GM12878 (cell line): ENCODE results near the gene CNN3. TPM values are rescaled to one million over a fixed set of nuclear protein-coding genes. Genes with fewer than 3 reads are reported as not detected.

Source experiments
- ATAC-seq: fragments of 200-7000 bp; cut with Tn5 transposase; 3 replicates; pipeline ENCODE4 v1.9.1; 2020; ENCODE audit warnings: mild to moderate bottlenecking, moderate library complexity
- BruUV-seq: library from RNA; stranded (reverse); fragments of 400-500 nt; replicated peaks from 2 replicates; lab custom pipeline; 2021; lab: Mats Ljungman, UMichigan
- CTCF ChIA-PET: fragments of 300-600 bp; sonication (Branson Sonifier 250); formaldehyde crosslinking; extraction: SDS; loops from one replicate; lab custom pipeline; 2021; ENCODE audit warnings: inconsistent platforms; lab: Yijun Ruan, JAX
- POLR2A ChIA-PET: fragments of 350-600 bp; formaldehyde crosslinking; extraction: SDS; loops from one replicate; lab custom pipeline; 2021; ENCODE audit warnings: inconsistent platforms; lab: Charles Lee
- RAD21 ChIA-PET: fragments of 300-600 bp; sonication (Branson Sonifier 250); formaldehyde crosslinking; loops from one replicate; lab custom pipeline; 2023; ENCODE audit warnings: antibody characterized with exemption; ENCODE audit not compliant: unreplicated experiment; lab: Charles Lee
- SMC1A ChIA-PET: fragments of 300-600 bp; sonication (Branson Sonifier 250); formaldehyde crosslinking; loops from one replicate; lab custom pipeline; 2023; ENCODE audit not compliant: unreplicated experiment, uncharacterized antibody; lab: Charles Lee
- DNase-seq: peaks from one replicate; pipeline ENCODE4 v3.0.0-alpha.2; 2011; ENCODE audit warnings: low read depth, low spot score
- FAIRE-seq: peaks from 3 replicates; lab custom pipeline; 2011; peaks lifted over from hg19 to GRCh38; lab: Jason Lieb, UNC
- H2AFZ ChIP-seq: 2 replicates; pipeline ENCODE4 v1.6.0; 2011; ENCODE audit warnings: low read depth, low read length, control low read depth; ENCODE audit not compliant: control insufficient read depth
- H3K27ac ChIP-seq: 2 replicates; pipeline ENCODE4 v1.5.1; 2011; ENCODE audit warnings: control low read depth; ENCODE audit not compliant: control insufficient read depth, insufficient read depth
- H3K27me3 ChIP-seq, 2 experiments: replicated peaks in 1 of 2; 2 replicates each; pipeline versions ENCODE4 v1.6.0 to v1.6.1; 2011; ENCODE audit warnings: low read length in 1 of 2; ENCODE audit not compliant: control insufficient read depth in 2 of 2, insufficient read depth in 2 of 2
- H3K36me3 ChIP-seq, 2 experiments: 2 replicates each; pipeline ENCODE4 v1.5.1; 2011; ENCODE audit warnings: low read length in 1 of 2; ENCODE audit not compliant: control insufficient read depth in 2 of 2, insufficient read depth in 2 of 2
- H3K4me1 ChIP-seq: 2 replicates; pipeline ENCODE4 v1.6.1; 2011; ENCODE audit warnings: mild to moderate bottlenecking, low read length, moderate library complexity, mixed read lengths; ENCODE audit not compliant: control insufficient read depth, insufficient read depth
- H3K4me2 ChIP-seq: 2 replicates; pipeline ENCODE4 v1.6.0; 2011; ENCODE audit warnings: control low read depth; ENCODE audit not compliant: control insufficient read depth, insufficient read depth
- H3K4me3 ChIP-seq: fragments of 200-600 bp; sonication (generic); 2 replicates; pipeline ENCODE4 v1.5.1; 2016
- H3K79me2 ChIP-seq: 2 replicates; pipeline ENCODE4 v1.6.0; 2011; ENCODE audit warnings: low read length; ENCODE audit not compliant: control insufficient read depth, insufficient read depth
- H3K9ac ChIP-seq: 2 replicates; pipeline ENCODE4 v1.8.0; 2011; ENCODE audit warnings: low read length, control low read depth, mixed read lengths; ENCODE audit not compliant: control insufficient read depth, insufficient read depth
- H3K9me3 ChIP-seq: replicated peaks from 3 replicates; pipeline ENCODE4 v1.5.1; 2011; ENCODE audit warnings: mild to moderate bottlenecking, low read length; ENCODE audit not compliant: control insufficient read depth, insufficient read depth
- H4K20me1 ChIP-seq: 2 replicates; pipeline ENCODE4 v1.6.0; 2011; ENCODE audit not compliant: control insufficient read depth, insufficient read depth
- ATF7 ChIP-seq: fragments of 450-650 bp; IDR thresholded peaks from 2 replicates; pipeline ENCODE4 v1.6.1; 2016; ENCODE audit warnings: low read depth, mild to moderate bottlenecking
- BACH1 ChIP-seq: fragments of 450-650 bp; IDR thresholded peaks from 2 replicates; pipeline ENCODE4 v1.6.1; 2017; ENCODE audit warnings: mild to moderate bottlenecking, borderline replicate concordance
- BRCA1 ChIP-seq: IDR thresholded peaks from 2 replicates; pipeline ENCODE4 v1.6.1; 2011; ENCODE audit warnings: low read depth, low read length, improper control_type of control experiment
- CBFB ChIP-seq: IDR thresholded peaks from 2 replicates; pipeline ENCODE4 v1.6.1; 2016; ENCODE audit warnings: antibody characterized with exemption, low read depth
- CBX5 ChIP-seq: sonication (generic); IDR thresholded peaks from 2 replicates; pipeline ENCODE4 v1.6.1; 2016; ENCODE audit warnings: low read depth, moderate library complexity, mild to moderate bottlenecking, inconsistent platforms
- CHD1 ChIP-seq: IDR thresholded peaks from 2 replicates; pipeline ENCODE4 v1.6.1; 2012; ENCODE audit warnings: low read depth, low read length, improper control_type of control experiment
- CREB1 ChIP-seq: IDR thresholded peaks from 2 replicates; pipeline ENCODE4 v1.6.1; 2012; ENCODE audit warnings: low read depth, mild to moderate bottlenecking, inconsistent platforms
- ESRRA ChIP-seq: IDR thresholded peaks from 2 replicates; pipeline ENCODE4 v1.6.1; 2012; ENCODE audit warnings: mild to moderate bottlenecking, low read length, improper control_type of control experiment
- FOXK2 ChIP-seq: fragments of 450-650 bp; IDR thresholded peaks from 2 replicates; pipeline ENCODE4 v1.6.1; 2017; ENCODE audit warnings: mild to moderate bottlenecking, moderate library complexity
- HCFC1 ChIP-seq: fragments of 150-350 bp; IDR thresholded peaks from 2 replicates; pipeline ENCODE4 v1.6.1; 2014; ENCODE audit warnings: low read length
- JUND ChIP-seq: IDR thresholded peaks from 2 replicates; pipeline ENCODE4 v1.6.1; 2012; ENCODE audit warnings: low read depth, mild to moderate bottlenecking, low read length, improper control_type of control experiment, moderate library complexity
- KAT2A ChIP-seq: conservative IDR thresholded peaks from 2 replicates; pipeline ENCODE4 v1.6.1; 2011; ENCODE audit warnings: low read depth, low read length; ENCODE audit not compliant: control insufficient read depth
- MYB ChIP-seq: fragments of 150-350 bp; IDR thresholded peaks from 2 replicates; pipeline ENCODE4 v1.6.1; 2014; ENCODE audit warnings: mild to moderate bottlenecking, low read depth, low read length, borderline replicate concordance
- NFIC ChIP-seq: IDR thresholded peaks from 2 replicates; pipeline ENCODE4 v1.6.1; 2012; ENCODE audit warnings: low read depth, mild to moderate bottlenecking, inconsistent platforms, low read length, moderate library complexity
- PAX8 ChIP-seq: fragments of 450-650 bp; IDR thresholded peaks from 2 replicates; pipeline ENCODE4 v1.6.1; 2017; ENCODE audit warnings: mild to moderate bottlenecking, moderate library complexity
- POU2F2 ChIP-seq: IDR thresholded peaks from 3 replicates; pipeline ENCODE4 v1.6.1; 2011; ENCODE audit warnings: low read depth, mild to moderate bottlenecking, low read length, borderline replicate concordance
- RAD51 ChIP-seq: fragments of 450-650 bp; IDR thresholded peaks from 2 replicates; pipeline ENCODE4 v1.6.1; 2016; ENCODE audit warnings: moderate library complexity, mild to moderate bottlenecking, inconsistent platforms
- TARDBP ChIP-seq: IDR thresholded peaks from 2 replicates; pipeline ENCODE4 v1.6.1; 2016; ENCODE audit warnings: borderline replicate concordance
- TCF12 ChIP-seq: IDR thresholded peaks from 2 replicates; pipeline ENCODE4 v1.6.1; 2011; ENCODE audit warnings: low read depth, mild to moderate bottlenecking, low read length
- ZNF24 ChIP-seq: fragments of 450-650 bp; IDR thresholded peaks from 2 replicates; pipeline ENCODE4 v1.6.1; 2017; ENCODE audit warnings: antibody characterized with exemption, mild to moderate bottlenecking
- ZZZ3 ChIP-seq: IDR thresholded peaks from 2 replicates; pipeline ENCODE4 v1.6.1; 2011; ENCODE audit warnings: low read depth; ENCODE audit not compliant: control insufficient read depth, insufficient read length
- WGBS: methylation state at CpG from one replicate; pipeline ENCODE4 v1.1.6; 2016; ENCODE audit warnings: low lambda C conversion rate; ENCODE audit not compliant: insufficient replicate concordance, insufficient coverage; ENCODE audit errors: missing lambda C conversion rate; 5-methylcytosine and 5-hydroxymethylcytosine counted together
- in situ Hi-C: fragments of 300-500 bp; cut with MboI; formaldehyde crosslinking; loops from 9 replicates; pipeline ENCODE4 v1.14.3; 2018; ENCODE audit warnings: mixed read lengths
- intact Hi-C: fragments of 100-400 bp; cut with micrococcal nuclease; formaldehyde crosslinking; loops from one replicate; pipeline ENCODE4 v1.14.2; 2022; ENCODE audit not compliant: unreplicated experiment
- polyA plus RNA-seq, 11 experiments: library from polyadenylated mRNA; depleted of rRNA in 4 of 11; unstranded in 6 of 11; stranded (reverse) in 5 of 11; fragments of >200 nt; fragmentation: Nextera tagmentation in 4 of 11; fragmentation: Illumina TruSeq in 1 of 11; extraction: Ambion mirVana in 4 of 11; extraction: Trizol in 1 of 11; gene quantifications; 1 replicate in 1 of 11; 2 replicates in 10 of 11; pipeline versions ENCODE4 v1.2.1 to v1.2.3, GENCODE V29; 2011 to 2016; ENCODE audit warnings: inconsistent platforms in 2 of 11, missing spikeins in 2 of 11, low read depth in 1 of 11
- total RNA-seq, 4 experiments: library from RNA; depleted of rRNA in 3 of 4; stranded (reverse); fragments of >200 nt in 3 of 4; fragmentation: Illumina TruSeq in 1 of 4; extraction: Trizol in 1 of 4; gene quantifications; 2 replicates each; pipeline versions ENCODE4 v1.2.1 to v1.2.3, GENCODE V29; 2013 to 2021
- TF ChIP-seq, protein P1 (sequence below): IDR thresholded peaks from 2 replicates; pipeline ENCODE4 v1.6.1; 2011; ENCODE audit warnings: borderline replicate concordance, low read depth, mild to moderate bottlenecking, moderate library complexity, mixed read lengths, low read length; ENCODE audit not compliant: insufficient read depth; ENCODE audit errors: extremely low read length
- TF ChIP-seq, protein P2 (sequence below): fragments of 450-650 bp; IDR thresholded peaks from 2 replicates; pipeline ENCODE4 v1.6.1; 2017; ENCODE audit warnings: borderline replicate concordance

Gene CNN3
- total and polyA plus RNA-seq, 10 of the 15 experiments (the other 5 are each of a cell fraction or from before 2014, with no cell fraction given), result 0.20 to 48.4 (median 34.3) TPM

DNA sequence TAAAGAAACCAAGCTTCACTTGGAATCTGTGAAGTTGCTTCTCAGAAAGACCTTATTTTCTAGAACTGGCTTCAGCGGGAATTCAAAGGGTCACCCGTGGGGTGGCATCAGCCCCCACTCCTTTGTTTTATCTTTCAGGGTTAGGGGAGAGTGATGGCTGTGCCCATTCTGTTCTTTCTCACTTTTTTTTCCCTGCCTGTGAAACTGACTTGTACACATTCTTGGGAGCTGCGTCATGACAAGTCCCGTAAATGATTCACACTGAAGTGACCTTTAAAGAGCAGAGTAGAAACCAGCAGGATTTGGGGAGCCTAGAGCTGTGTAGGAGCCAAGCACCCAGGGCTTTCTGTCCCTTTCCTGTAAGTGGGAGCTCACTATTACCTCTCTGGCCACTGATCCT lies 63.0 kb downstream of the CNN3 start (continued):
- no peak for TF ChIP-seq KAT2A
- no peak for TF ChIP-seq CREB1
- no peak for TF ChIP-seq CHD1
- TF ChIP-seq BACH1, result no peak
- no peak for TF ChIP-seq MYB
- no peak for TF ChIP-seq RAD51
- TF ChIP-seq, protein P1, sequence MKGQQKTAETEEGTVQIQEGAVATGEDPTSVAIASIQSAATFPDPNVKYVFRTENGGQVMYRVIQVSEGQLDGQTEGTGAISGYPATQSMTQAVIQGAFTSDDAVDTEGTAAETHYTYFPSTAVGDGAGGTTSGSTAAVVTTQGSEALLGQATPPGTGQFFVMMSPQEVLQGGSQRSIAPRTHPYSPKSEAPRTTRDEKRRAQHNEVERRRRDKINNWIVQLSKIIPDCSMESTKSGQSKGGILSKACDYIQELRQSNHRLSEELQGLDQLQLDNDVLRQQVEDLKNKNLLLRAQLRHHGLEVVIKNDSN, result no peak
- TF ChIP-seq PAX8, result no peak
- TF ChIP-seq CBX5, result no peak
- TF ChIP-seq ESRRA, result no peak
- TF ChIP-seq FOXK2, result no peak
- TF ChIP-seq CBFB, result no peak
- no peak for TF ChIP-seq ZNF24

DNA sequence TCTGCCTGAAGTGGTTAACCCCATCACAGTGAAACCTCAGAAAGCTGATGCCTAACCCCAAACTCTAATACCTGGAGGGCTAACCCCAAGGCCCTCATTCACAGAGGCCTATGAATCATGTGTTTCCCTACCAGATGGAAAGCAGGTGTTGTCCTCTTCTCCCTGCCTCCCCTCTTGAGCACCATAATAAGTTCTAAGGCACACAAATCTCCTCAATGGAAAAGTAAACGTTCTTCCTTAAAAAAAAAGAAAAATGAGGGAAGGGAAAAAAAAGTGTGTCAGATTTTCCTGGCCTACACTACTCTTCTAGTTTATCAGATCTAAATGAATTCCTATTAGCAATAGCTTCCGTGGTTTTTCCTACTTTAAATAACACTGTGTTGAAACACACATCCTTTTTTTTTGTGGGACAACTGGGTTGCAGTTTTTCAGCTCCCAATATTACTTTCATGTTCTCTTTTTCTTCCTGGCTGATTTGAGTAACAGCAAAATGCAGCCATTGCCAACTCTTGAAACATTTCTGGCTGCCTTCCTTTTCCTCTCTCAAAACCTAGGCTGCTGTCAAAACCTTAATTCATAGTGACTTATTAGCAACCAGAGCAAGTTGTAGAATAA lies 63.5 kb downstream of the CNN3 start:
- FAIRE-seq, result no peak
- POLR2A ChIA-PET, result interaction anchor here (0.6 kb wide), 1 partner anchor 769 kb away, joined by 6 read pairs; no protein-coding TSS in a partner anchor
- SMC1A ChIA-PET, result interaction anchor here (1.0 to 1.5 kb wide), 2 partner anchors 9 to 108 kb away, joined by 3 to 4 read pairs; no protein-coding TSS in a partner anchor
- no peak for TF ChIP-seq JUND
- no peak for TF ChIP-seq TARDBP
- TF ChIP-seq TCF12, result no peak
- no peak for TF ChIP-seq ATF7
- no peak for TF ChIP-seq CBX5
- TF ChIP-seq, protein P1, result no peak
- no peak for TF ChIP-seq NFIC
- TF ChIP-seq HCFC1, result no peak
- TF ChIP-seq, protein P2, sequence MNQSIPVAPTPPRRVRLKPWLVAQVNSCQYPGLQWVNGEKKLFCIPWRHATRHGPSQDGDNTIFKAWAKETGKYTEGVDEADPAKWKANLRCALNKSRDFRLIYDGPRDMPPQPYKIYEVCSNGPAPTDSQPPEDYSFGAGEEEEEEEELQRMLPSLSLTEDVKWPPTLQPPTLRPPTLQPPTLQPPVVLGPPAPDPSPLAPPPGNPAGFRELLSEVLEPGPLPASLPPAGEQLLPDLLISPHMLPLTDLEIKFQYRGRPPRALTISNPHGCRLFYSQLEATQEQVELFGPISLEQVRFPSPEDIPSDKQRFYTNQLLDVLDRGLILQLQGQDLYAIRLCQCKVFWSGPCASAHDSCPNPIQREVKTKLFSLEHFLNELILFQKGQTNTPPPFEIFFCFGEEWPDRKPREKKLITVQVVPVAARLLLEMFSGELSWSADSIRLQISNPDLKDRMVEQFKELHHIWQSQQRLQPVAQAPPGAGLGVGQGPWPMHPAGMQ, result no peak
- no peak for TF ChIP-seq ZZZ3
- no peak for TF ChIP-seq BRCA1
- no peak for TF ChIP-seq POU2F2

More for the DNA sequence above, 63.5 kb downstream of the CNN3 start:
- H3K4me2 ChIP-seq, result no peak overlapping the region
- H3K27ac ChIP-seq, result no peak overlapping the region
- CTCF ChIA-PET, result interaction anchor here (0.9 to 4.8 kb wide), 3 partner anchors 9 to 180 kb away, joined by 4 to 39 read pairs (median 4); no protein-coding TSS in a partner anchor
- no peaks in the 10 kb centered on the region; a peak in 1 of 4 replicates for H3K27me3 ChIP-seq
- in situ Hi-C loops (no loop called here), intact Hi-C loops (no loop called here)
- no peaks in the 10 kb centered on the region for H3K9me3 ChIP-seq
- WGBS, result 2% methylated on average over 2 of the region's 2 CpGs
- no peak overlapping the region for H2AFZ ChIP-seq
- no peak for ATAC-seq
- no peak overlapping the region for H3K4me3 ChIP-seq
- DNase-seq, result no peak
- no peaks in the 10 kb centered on the region for H3K36me3 ChIP-seq
- RAD21 ChIA-PET, result no interaction called here
- no peak overlapping the region for H3K9ac ChIP-seq
- BruUV-seq, result no TSS peak
- no peaks in the 10 kb centered on the region for H4K20me1 ChIP-seq
- no peaks in the 10 kb centered on the region for H3K4me1 ChIP-seq
- H3K79me2 ChIP-seq, result no peaks in the 10 kb centered on the region
